Mucosa of rectum (tissue), 2 donors: ENCODE data around the gene FCRL6.
A peak's percentile ranks its signal among the peaks of the same experiment; 100 is the strongest.

Experiments used
- H3K27ac ChIP-seq, 2 donors: one replicate each; pipeline ENCODE4 v1.7.0; 2013; ENCODE audit warnings: inconsistent platforms in 2 of 2, low read depth in 2 of 2, low read length in 2 of 2
- H3K27me3 ChIP-seq, 2 donors: one replicate each; pipeline ENCODE4 v1.7.0; 2013; ENCODE audit warnings: low read length in 2 of 2; ENCODE audit not compliant: control insufficient read depth in 2 of 2, insufficient read depth in 2 of 2
- H3K36me3 ChIP-seq, 2 donors: one replicate each; pipeline ENCODE4 v1.7.0; 2013; ENCODE audit warnings: low read length in 2 of 2; ENCODE audit not compliant: control insufficient read depth in 2 of 2, insufficient read depth in 2 of 2
- H3K4me1 ChIP-seq, 2 donors: one replicate each; pipeline ENCODE4 v1.7.0; 2013; ENCODE audit warnings: low read length in 2 of 2, mild to moderate bottlenecking in 1 of 2; ENCODE audit not compliant: control insufficient read depth in 2 of 2, insufficient read depth in 2 of 2
- H3K4me3 ChIP-seq, 2 donors: one replicate each; pipeline ENCODE4 v1.7.0; 2013; ENCODE audit warnings: low read length in 2 of 2
- H3K9ac ChIP-seq, 2 donors: one replicate each; pipeline ENCODE4 v1.7.0; 2013; ENCODE audit warnings: low read length in 2 of 2, low read depth in 1 of 2, mild to moderate bottlenecking in 1 of 2
- H3K9me3 ChIP-seq, 2 donors: one replicate each; pipeline ENCODE4 v1.7.0; 2013; ENCODE audit warnings: low read length in 2 of 2; ENCODE audit not compliant: control insufficient read depth in 2 of 2
- donor health status: healthy.
- donor health status: Normal muscosa, but diverticular disease.

Gene FCRL6

DNA sequence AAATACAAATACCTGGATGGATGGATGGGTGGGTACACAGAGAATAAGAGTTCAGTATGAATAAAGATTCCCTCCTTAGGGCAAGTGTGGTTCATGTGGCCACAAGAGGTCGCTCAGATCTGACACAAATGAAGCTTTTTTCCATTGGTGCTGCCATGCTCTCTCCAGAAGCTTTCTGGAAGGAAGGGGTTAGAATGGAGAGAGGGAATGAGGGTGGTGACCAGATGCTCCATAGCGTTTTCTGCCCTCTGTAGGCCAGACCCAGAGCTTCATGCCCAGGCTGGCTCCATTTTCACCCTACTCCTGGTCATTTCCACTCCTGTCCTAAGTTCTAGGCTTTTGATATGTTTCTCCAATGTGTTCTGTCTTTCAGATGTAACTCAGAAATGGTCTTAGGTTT lies 3.3 kb upstream of the FCRL6 start:
- H3K36me3 ChIP-seq = no peaks in the 10 kb centered on the region
- H3K4me3 ChIP-seq = no peak overlapping the region
- H3K4me1 ChIP-seq = peaks cover 0 to 2% of the 10 kb centered on the region in 2 donors
- peaks cover under 1 to 15% of the 10 kb centered on the region in 2 donors for H3K27me3 ChIP-seq
- H3K9me3 ChIP-seq = no peaks in the 10 kb centered on the region
- H3K9ac ChIP-seq = no peak overlapping the region
- no peak overlapping the region for H3K27ac ChIP-seq

GRCh38 chr1:159799446-159799985 lies 2.6 kb upstream of the FCRL6 start:
- Histone ChIP-seq H3K27me3 (peaks cover 0 to 17% of the 10 kb centered on the region in 2 donors), H3K27ac (no peak overlapping the region), H3K36me3 (no peaks in the 10 kb centered on the region), H3K4me1 (peaks cover 0 to 2% of the 10 kb centered on the region in 2 donors), H3K4me3 (no peak overlapping the region), H3K9ac (no peak overlapping the region), H3K9me3 (no peaks in the 10 kb centered on the region)

- H3K36me3 ChIP-seq = no peaks in the 10 kb centered on the region
- H3K4me1 ChIP-seq = peaks cover 0 to 2% of the 10 kb centered on the region in 2 donors
- H3K4me3 ChIP-seq = no peak overlapping the region
- H3K9ac ChIP-seq = no peak overlapping the region
- H3K9me3 ChIP-seq = no peaks in the 10 kb centered on the region
- H3K27ac ChIP-seq = no peak overlapping the region
- H3K27me3 ChIP-seq = peaks cover 4 to 16% of the 10 kb centered on the region in 2 donors
Measured at GRCh38 chr1:159800177-159800930, 1.8 kb upstream of the FCRL6 start.

GRCh38 chr1:159803956-159804689 lies 2.0 kb downstream of the FCRL6 start:
- Histone ChIP-seq H3K4me3 (no peak overlapping the region), H3K27me3 (peaks cover 4 to 8% of the 10 kb centered on the region in 2 donors), H3K9me3 (no peaks in the 10 kb centered on the region), H3K9ac (no peak overlapping the region), H3K27ac (no peak overlapping the region), H3K36me3 (no peaks in the 10 kb centered on the region), H3K4me1 (no peaks in the 10 kb centered on the region)

DNA sequence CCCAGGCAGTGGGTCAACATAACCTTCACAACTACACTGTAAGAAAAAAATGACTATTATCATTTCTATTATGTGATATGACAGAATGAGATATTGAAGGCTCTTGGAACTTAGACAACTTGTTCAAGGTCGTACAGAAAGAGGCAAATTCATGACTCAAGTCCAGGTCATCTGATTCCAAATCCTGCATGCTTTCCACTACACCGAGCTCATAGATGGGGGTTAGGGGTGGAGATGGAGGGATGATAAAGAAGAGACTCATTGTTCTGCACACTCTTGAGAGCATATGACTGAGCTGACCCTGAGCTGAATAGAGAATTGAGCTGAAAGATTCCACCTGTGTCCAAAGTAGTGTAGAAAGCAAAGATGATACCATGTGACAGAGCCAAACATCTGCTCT lies 2.8 kb downstream of the FCRL6 start:
- Histone ChIP-seq H3K4me3 (no peak overlapping the region), H3K36me3 (no peaks in the 10 kb centered on the region), H3K27ac (no peak overlapping the region), H3K9me3 (no peaks in the 10 kb centered on the region), H3K9ac (no peak overlapping the region), H3K4me1 (no peaks in the 10 kb centered on the region), H3K27me3 (peaks cover 4 to 8% of the 10 kb centered on the region in 2 donors)

DNA sequence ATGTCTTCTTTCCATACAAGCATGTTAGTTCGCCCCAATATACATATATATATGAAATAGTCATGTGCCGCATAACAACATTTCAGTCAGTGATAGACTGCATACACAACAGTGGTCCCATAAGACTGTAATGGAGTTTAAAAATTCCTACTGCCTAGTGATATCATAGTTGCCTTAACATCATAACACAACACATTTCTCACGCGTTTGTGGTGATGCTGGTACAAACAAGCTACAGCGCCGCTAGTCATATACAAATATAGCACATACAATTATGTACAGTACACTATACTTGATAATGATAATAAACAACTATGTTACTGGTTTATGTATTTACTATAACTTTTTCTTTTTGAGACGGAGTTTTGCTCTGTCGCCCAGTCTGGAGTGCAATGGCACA lies 13.8 kb downstream of the FCRL6 start:
- Histone ChIP-seq H3K27ac (no peak overlapping the region), H3K27me3 (no peaks in the 10 kb centered on the region)

DNA sequence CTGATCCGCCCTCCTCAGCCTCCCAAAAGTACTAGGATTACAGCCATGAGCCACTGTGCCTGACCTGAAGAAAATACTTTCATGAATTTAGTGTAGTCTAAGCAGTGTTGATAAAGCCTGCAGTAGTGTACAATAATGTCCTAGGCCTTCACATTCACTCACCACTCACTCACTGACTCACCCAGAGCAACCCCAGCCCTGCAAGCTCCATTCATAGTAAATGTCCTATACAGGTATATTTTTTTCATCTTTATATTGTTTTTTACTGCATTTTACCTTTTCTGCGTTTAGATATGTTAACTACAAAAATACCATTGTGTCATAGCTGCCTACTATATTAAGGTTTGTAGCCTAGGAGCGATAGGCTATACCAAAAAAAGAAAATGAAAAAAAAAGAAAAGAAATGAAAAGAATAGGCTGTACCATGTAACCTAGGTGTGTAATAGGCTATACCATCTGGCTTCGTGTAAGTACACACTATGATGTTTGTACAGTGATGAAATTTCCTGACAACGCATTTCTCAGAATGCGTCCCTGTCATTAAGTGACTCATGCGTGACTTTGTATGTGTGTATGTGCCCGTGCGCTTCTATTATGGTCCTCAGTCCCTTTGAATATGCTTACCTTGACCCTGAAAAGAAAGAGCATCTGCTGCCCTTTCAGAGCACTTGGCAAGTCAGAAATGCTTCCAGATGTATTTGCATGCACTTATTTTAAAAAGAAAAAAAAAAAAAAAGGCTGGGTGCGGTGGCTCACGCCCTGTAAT lies 15.3 kb downstream of the FCRL6 start:
- H3K27me3 ChIP-seq = peaks cover 0 to 2% of the 10 kb centered on the region in 2 donors
- H3K27ac ChIP-seq = peak overlapping the region in 1 of 2 donors; percentile 49
- H3K4me3 ChIP-seq = no peak overlapping the region
- no peaks in the 10 kb centered on the region for H3K36me3 ChIP-seq
- H3K4me1 ChIP-seq = peaks cover 0 to 2% of the 10 kb centered on the region in 2 donors
- no peaks in the 10 kb centered on the region for H3K9me3 ChIP-seq
- H3K9ac ChIP-seq = no peak overlapping the region

More for the DNA sequence above, 13.8 kb downstream of the FCRL6 start:
- Histone ChIP-seq H3K9me3 (no peaks in the 10 kb centered on the region), H3K9ac (no peak overlapping the region), H3K4me3 (no peak overlapping the region), H3K4me1 (no peaks in the 10 kb centered on the region), H3K36me3 (no peaks in the 10 kb centered on the region)

DNA sequence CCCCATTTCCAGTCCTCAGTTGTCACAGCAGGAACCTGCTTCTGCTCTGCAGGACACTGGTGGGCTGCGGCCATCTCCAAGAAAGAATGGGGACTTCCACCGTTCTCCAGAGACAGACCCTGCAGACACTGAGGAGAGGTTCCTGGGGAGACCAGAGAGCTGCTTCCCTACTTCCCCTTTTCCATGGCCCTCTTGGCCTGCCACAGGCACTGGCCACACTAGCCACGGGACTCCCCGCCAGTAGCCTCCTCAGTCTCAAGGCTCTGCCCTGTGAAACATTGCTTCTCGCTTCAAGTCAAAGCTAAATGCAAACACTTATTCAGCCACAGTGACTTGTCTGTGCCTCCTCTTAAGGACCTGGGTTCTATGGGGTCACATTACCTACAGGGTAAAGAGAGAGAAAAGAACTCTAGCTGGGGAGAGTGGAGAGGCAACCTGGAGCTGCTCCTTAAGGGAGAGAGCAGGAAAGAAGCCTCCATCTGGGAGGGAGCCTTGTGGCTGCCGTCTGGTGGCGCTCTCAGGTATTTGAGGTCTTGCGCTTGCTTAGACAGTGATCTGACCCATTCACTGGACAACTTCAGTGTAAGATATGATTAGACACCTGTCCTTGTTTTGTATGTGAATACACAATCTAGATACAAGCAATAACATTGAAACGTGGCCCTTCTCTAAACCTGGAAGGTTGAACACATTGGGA lies 19.2 kb downstream of the FCRL6 start:
- H3K9me3 ChIP-seq = no peaks in the 10 kb centered on the region
- no peak overlapping the region for H3K4me3 ChIP-seq
- H3K36me3 ChIP-seq = no peaks in the 10 kb centered on the region
- H3K4me1 ChIP-seq = peaks cover 0 to 5% of the 10 kb centered on the region in 2 donors
- H3K27ac ChIP-seq = no peak overlapping the region
- H3K27me3 ChIP-seq = peaks cover 0 to 2% of the 10 kb centered on the region in 2 donors
- no peak overlapping the region for H3K9ac ChIP-seq

GRCh38 chr1:159823406-159823805 lies 21.2 kb downstream of the FCRL6 start:
- Histone ChIP-seq H3K4me3 (no peak overlapping the region), H3K4me1 (peaks cover 0 to 10% of the 10 kb centered on the region in 2 donors), H3K27ac (no peak overlapping the region), H3K9me3 (no peaks in the 10 kb centered on the region), H3K36me3 (no peaks in the 10 kb centered on the region), H3K27me3 (peaks cover 0 to 2% of the 10 kb centered on the region in 2 donors), H3K9ac (no peak overlapping the region)
